ENCODE measurements around the gene SIM1.

- TF ChIP-seq TAF1 (IDR thresholded peaks at IDR 0.05; ENCODE audit: borderline replicate concordance, low read depth, low read length) (no peak), POLR2A (IDR thresholded peaks at IDR 0.05; ENCODE audit: low read depth, low read length) (no peak), POLR2AphosphoS5 (IDR thresholded peaks at IDR 0.05; ENCODE audit: low read depth, low read length) (no peak)
Observed at GRCh38 chr6:100469101-100469859, 4.6 kb upstream of the SIM1 start.
